ENCODE results near the gene PFDN4.

PFDN4 gene

GRCh38 chr20:54207743-54208547 lies at the start of gene PFDN4:
PFDN4 (plus strand) TSS chr20:54208087; CDS start chr20:54208101, 14 bp downstream.
- Histone ChIP-seq H3K9me3 (ENCODE audit: control insufficient read depth, insufficient read depth, low read length) (no peaks in the 10 kb centered on the region), H3K4me1 (ENCODE audit: insufficient read depth, low read length) (0 out of 2 replicates have a peak, but pooled peaks cover 6% of the 10 kb centered on the region), H3K36me3 (ENCODE audit: insufficient read depth, low read length) (no peaks in the 10 kb centered on the region), H3K9ac (ENCODE audit: low read depth, low read length) (peak within 1 kb of the TSS; percentile 71)

- H3K9ac ChIP-seq (ENCODE audit: low read depth, low read length) = no peak overlapping the region
- H3K36me3 ChIP-seq (ENCODE audit: insufficient read depth, low read length) = no peaks in the 10 kb centered on the region
- H3K4me1 ChIP-seq (ENCODE audit: insufficient read depth, low read length) = no peaks in the 10 kb centered on the region
- no peaks in the 10 kb centered on the region for H3K9me3 ChIP-seq (ENCODE audit: control insufficient read depth, insufficient read depth, low read length)
These were observed 49.7 kb upstream of the PFDN4 start for GRCh38 chr20:54158226-54158625.

GRCh38 chr20:54158856-54159418 lies 49.0 kb upstream of the PFDN4 start:
- Histone ChIP-seq H3K36me3 (ENCODE audit: insufficient read depth, low read length) (no peaks in the 10 kb centered on the region), H3K4me1 (ENCODE audit: insufficient read depth, low read length) (no peaks in the 10 kb centered on the region), H3K9ac (ENCODE audit: low read depth, low read length) (no peak overlapping the region), H3K9me3 (ENCODE audit: control insufficient read depth, insufficient read depth, low read length) (no peaks in the 10 kb centered on the region)

GRCh38 chr20:54160065-54161007 lies 47.6 kb upstream of the PFDN4 start:
- Histone ChIP-seq H3K36me3 (ENCODE audit: insufficient read depth, low read length) (no peaks in the 10 kb centered on the region), H3K9me3 (ENCODE audit: control insufficient read depth, insufficient read depth, low read length) (no peaks in the 10 kb centered on the region), H3K9ac (ENCODE audit: low read depth, low read length) (no peak overlapping the region), H3K4me1 (ENCODE audit: insufficient read depth, low read length) (no peaks in the 10 kb centered on the region)

GRCh38 chr20:54161008-54161820 lies 46.7 kb upstream of the PFDN4 start:
- H3K9ac ChIP-seq (ENCODE audit: low read depth, low read length) = no peak overlapping the region
- H3K9me3 ChIP-seq (ENCODE audit: control insufficient read depth, insufficient read depth, low read length) = no peaks in the 10 kb centered on the region
- H3K4me1 ChIP-seq (ENCODE audit: insufficient read depth, low read length) = no peaks in the 10 kb centered on the region
- H3K36me3 ChIP-seq (ENCODE audit: insufficient read depth, low read length) = no peaks in the 10 kb centered on the region

- no peaks in the 10 kb centered on the region for H3K36me3 ChIP-seq (ENCODE audit: insufficient read depth, low read length)
These were observed 46.1 kb upstream of the PFDN4 start for GRCh38 chr20:54161821-54162149.

GRCh38 chr20:54162378-54163009 lies 45.4 kb upstream of the PFDN4 start:
- Histone ChIP-seq H3K9ac (ENCODE audit: low read depth, low read length) (no peak overlapping the region), H3K36me3 (ENCODE audit: insufficient read depth, low read length) (no peaks in the 10 kb centered on the region), H3K4me1 (ENCODE audit: insufficient read depth, low read length) (no peaks in the 10 kb centered on the region), H3K9me3 (ENCODE audit: control insufficient read depth, insufficient read depth, low read length) (no peaks in the 10 kb centered on the region)

More at GRCh38 chr20:54161821-54162149, 46.1 kb upstream of the PFDN4 start:
- H3K4me1 ChIP-seq (ENCODE audit: insufficient read depth, low read length) = no peaks in the 10 kb centered on the region
- no peaks in the 10 kb centered on the region for H3K9me3 ChIP-seq (ENCODE audit: control insufficient read depth, insufficient read depth, low read length)
- no peak overlapping the region for H3K9ac ChIP-seq (ENCODE audit: low read depth, low read length)

GRCh38 chr20:54163402-54163801 lies 44.5 kb upstream of the PFDN4 start:
- Histone ChIP-seq H3K9me3 (ENCODE audit: control insufficient read depth, insufficient read depth, low read length) (no peaks in the 10 kb centered on the region), H3K36me3 (ENCODE audit: insufficient read depth, low read length) (no peaks in the 10 kb centered on the region), H3K4me1 (ENCODE audit: insufficient read depth, low read length) (no peaks in the 10 kb centered on the region), H3K9ac (ENCODE audit: low read depth, low read length) (no peak overlapping the region)

- H3K9me3 ChIP-seq (ENCODE audit: control insufficient read depth, insufficient read depth, low read length) = no peaks in the 10 kb centered on the region
- no peaks in the 10 kb centered on the region for H3K36me3 ChIP-seq (ENCODE audit: insufficient read depth, low read length)
- H3K9ac ChIP-seq (ENCODE audit: low read depth, low read length) = no peak overlapping the region
- H3K4me1 ChIP-seq (ENCODE audit: insufficient read depth, low read length) = no peaks in the 10 kb centered on the region
These were observed 42.9 kb upstream of the PFDN4 start for GRCh38 chr20:54165014-54165413.

GRCh38 chr20:54165803-54166202 lies 42.1 kb upstream of the PFDN4 start:
- no peaks in the 10 kb centered on the region for H3K4me1 ChIP-seq (ENCODE audit: insufficient read depth, low read length)
- no peaks in the 10 kb centered on the region for H3K9me3 ChIP-seq (ENCODE audit: control insufficient read depth, insufficient read depth, low read length)
- no peak overlapping the region for H3K9ac ChIP-seq (ENCODE audit: low read depth, low read length)
- H3K36me3 ChIP-seq (ENCODE audit: insufficient read depth, low read length) = no peaks in the 10 kb centered on the region

- no peaks in the 10 kb centered on the region for H3K36me3 ChIP-seq (ENCODE audit: insufficient read depth, low read length)
- H3K9me3 ChIP-seq (ENCODE audit: control insufficient read depth, insufficient read depth, low read length) = no peaks in the 10 kb centered on the region
- H3K9ac ChIP-seq (ENCODE audit: low read depth, low read length) = no peak overlapping the region
- no peaks in the 10 kb centered on the region for H3K4me1 ChIP-seq (ENCODE audit: insufficient read depth, low read length)
These were observed 40.8 kb upstream of the PFDN4 start for GRCh38 chr20:54166987-54167662.

GRCh38 chr20:54167909-54168872 lies 39.7 kb upstream of the PFDN4 start:
- Histone ChIP-seq H3K4me1 (ENCODE audit: insufficient read depth, low read length) (no peaks in the 10 kb centered on the region), H3K36me3 (ENCODE audit: insufficient read depth, low read length) (no peaks in the 10 kb centered on the region), H3K9ac (ENCODE audit: low read depth, low read length) (no peak overlapping the region), H3K9me3 (ENCODE audit: control insufficient read depth, insufficient read depth, low read length) (no peaks in the 10 kb centered on the region)

Data from ES-I3 (cell line).